ENCODE data around the gene PDIA4. TPM values are rescaled to one million over a fixed set of nuclear protein-coding genes. Genes with fewer than 3 reads are reported as not detected.
A peak's percentile ranks its signal among the peaks of the same experiment; 100 is the strongest.

Gene PDIA4
- total and polyA plus RNA-seq, 7 donors, result 9.8 to 29.2 (median 14.5) TPM

DNA sequence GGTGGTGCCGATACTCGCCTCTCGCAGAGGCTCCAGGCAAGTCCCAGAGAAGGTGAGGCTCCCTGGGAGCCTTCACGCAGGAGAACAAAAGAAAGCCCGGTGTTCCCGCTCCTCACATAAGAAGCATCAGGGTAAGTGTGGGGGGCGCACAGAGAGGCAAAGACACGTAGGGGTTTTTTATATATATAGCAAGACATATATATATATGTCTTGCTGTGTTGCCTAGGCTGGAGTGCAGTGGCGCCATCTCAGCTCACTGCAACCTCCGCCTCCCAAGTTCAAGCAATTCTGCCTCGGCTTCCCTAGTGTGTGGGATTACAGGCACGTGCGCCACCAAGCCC lies 61.3 kb downstream of the PDIA4 start:
- TF ChIP-seq, protein P1, sequence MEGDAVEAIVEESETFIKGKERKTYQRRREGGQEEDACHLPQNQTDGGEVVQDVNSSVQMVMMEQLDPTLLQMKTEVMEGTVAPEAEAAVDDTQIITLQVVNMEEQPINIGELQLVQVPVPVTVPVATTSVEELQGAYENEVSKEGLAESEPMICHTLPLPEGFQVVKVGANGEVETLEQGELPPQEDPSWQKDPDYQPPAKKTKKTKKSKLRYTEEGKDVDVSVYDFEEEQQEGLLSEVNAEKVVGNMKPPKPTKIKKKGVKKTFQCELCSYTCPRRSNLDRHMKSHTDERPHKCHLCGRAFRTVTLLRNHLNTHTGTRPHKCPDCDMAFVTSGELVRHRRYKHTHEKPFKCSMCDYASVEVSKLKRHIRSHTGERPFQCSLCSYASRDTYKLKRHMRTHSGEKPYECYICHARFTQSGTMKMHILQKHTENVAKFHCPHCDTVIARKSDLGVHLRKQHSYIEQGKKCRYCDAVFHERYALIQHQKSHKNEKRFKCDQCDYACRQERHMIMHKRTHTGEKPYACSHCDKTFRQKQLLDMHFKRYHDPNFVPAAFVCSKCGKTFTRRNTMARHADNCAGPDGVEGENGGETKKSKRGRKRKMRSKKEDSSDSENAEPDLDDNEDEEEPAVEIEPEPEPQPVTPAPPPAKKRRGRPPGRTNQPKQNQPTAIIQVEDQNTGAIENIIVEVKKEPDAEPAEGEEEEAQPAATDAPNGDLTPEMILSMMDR (IDR thresholded peaks at IDR 0.05), result no peak
- Histone ChIP-seq H3K27ac (no peak overlapping the region), H3K4me3 (peak overlapping the region; percentile 69), H3K36me3 (ENCODE audit: insufficient read depth in 1 of 2, low read depth in 1 of 2) (no peaks in the 10 kb centered on the region), H3K9me3 (no peaks in the 10 kb centered on the region), H3K27me3 (ENCODE audit: insufficient read depth in 3 of 3, low read length in 2 of 3) (no peaks in the 10 kb centered on the region), H3K4me1 (peaks cover 4% of the 10 kb centered on the region)
- intact Hi-C loops (cut with DNase I), result loop anchor here (2.0 to 10.0 kb wide), 4 partner anchors 272 to 464 kb away; partner anchors contain the start of gene CUL1 (in 1 of the 2)
- no peak for DNase-seq
- WGBS, 3 donors, result 30 to 39% (median 33%) methylated on average over 13 of the region's 13 CpGs
- ATAC-seq, result no peak

DNA sequence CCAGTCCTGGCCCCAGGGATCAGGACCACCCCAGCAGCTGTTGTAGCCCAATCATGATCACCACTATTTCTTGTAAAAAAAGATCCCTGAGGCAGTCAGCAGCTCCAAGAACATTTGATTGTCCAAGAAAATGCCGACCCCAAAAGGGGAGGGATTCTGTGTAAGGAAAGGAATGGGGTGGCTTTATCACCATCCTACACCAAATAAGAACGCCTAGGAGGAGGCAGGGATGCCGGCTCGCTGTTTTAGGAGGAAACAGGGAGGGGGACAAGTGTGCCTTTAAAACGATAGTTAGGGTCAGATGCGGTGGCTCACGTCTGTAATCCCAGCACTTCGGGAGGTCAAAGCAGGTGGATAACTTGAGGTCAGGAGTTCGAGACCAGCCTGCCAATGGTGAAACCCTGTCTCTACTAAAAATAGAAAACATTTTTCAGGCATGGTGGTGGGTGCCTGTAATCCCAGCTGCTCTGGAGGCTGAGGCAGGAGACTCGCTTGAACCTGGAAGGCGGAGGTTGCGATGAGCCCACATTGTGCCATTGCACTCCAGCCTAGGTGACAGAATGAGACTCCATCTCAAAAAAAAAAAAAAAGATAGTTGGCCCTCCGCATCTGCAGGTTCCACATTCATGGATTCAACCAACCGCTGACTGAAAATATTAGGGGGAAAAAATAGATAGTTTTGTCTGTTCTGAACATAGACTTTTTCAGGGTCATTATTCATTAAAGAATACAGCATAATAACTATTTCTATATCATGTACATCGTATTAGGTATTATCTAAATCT lies 63.6 kb downstream of the PDIA4 start:
- TF ChIP-seq, protein P1 (IDR thresholded peaks at IDR 0.05), result no peak
- WGBS, 3 donors, result 38 to 40% (median 38%) methylated on average over 15 of the region's 15 CpGs
- ATAC-seq (no peak), DNase-seq (no peak)
- Histone ChIP-seq H3K36me3 (ENCODE audit: insufficient read depth in 1 of 2, low read depth in 1 of 2) (no peaks in the 10 kb centered on the region), H3K9me3 (no peaks in the 10 kb centered on the region), H3K27ac (no peak overlapping the region), H3K4me1 (peaks cover 4% of the 10 kb centered on the region), H3K27me3 (ENCODE audit: insufficient read depth in 3 of 3, low read length in 2 of 3) (no peaks in the 10 kb centered on the region), H3K4me3 (peak overlapping the region; percentile 68)
- intact Hi-C loops (cut with DNase I), result loop anchor here (5.0 to 10.0 kb wide), 5 partner anchors 82 to 462 kb away; partner anchors contain the start of genes CUL1 (in 1 of the 2) and EZH2 (in 1 of the 2)

DNA sequence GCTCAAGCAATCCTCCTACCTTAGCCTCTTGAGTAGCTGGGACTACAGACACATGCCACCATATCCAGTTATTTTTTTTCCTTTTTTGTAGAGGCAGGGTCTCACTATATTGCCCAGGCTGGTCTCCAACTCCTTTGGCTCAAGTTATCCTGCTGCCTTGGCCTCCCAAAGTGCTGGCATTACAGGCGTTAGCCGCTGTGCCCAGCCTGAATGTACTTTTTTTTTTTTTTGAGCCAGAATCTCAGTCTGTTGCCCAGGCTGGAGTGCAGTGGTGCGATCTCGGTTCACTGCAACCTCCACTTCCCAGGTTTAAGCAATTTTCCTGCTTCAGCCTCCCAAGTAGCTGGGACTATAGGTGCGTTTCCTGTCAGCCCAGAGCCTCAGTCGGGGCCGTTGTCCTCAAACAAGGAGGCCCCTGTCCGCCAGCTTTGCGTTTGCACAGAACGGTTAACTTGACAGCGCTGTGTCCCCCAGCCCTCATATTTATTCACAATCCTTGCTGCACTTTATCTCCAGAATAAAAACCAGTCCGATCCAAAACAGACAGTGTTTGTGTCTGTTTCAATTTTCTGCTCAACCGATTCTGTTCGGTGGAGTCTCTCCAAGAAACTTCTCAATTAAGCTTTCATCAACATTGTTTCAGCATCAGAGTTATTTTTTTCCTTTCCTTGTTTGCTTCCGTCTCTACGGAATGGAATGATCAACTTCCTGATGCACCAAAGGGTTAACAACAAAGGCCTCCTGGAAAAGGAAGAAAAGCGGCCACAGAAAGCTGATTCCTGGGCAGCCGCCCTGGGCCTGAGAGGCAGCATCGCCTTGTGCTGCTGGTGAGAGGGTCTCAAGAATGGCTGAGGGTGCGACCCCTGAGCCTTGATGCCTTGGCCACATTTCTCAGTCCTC lies 64.5 kb downstream of the PDIA4 start:
- TF ChIP-seq, protein P1 (IDR thresholded peaks at IDR 0.05), result no peak

DNA sequence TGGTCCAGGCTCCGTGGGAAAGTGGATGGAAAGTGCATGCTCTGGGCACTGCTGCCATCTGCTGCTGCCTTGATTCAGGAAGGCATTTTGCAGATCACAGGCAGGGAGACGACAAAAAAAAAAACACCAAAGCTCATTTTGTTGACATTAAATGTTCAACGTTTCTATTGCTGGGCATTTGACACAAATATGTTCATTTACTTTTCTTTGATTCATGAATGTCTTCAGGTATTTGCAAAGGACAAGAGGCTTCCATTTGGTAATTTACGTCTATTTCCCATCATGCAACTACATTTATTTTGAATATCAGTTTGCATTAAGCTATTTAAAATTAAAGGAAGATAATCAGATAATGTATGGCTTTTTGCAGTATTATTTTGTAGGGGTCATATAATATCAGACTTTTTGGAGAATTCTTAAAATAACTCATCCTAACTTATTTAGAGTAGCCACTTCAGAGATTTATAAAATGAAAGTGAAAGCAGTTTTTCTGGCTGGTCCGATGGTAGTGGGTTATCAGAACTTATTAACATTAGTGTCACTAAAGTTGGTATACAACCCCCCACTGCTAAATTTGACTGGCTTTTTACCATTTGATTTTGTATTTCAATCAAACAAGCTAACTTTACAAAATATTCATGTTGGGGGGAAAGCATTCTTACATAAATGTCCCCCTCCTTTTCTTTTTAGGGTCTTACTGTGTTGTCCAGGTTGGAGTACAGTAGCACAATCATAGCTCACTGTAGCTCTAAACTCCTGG lies 65.3 kb downstream of the PDIA4 start:
- peak overlapping the region; percentile 75 for H3K27ac ChIP-seq
- TF ChIP-seq, protein P1 (IDR thresholded peaks at IDR 0.05), result peak; percentile 71
- H3K27me3 ChIP-seq (ENCODE audit: insufficient read depth in 3 of 3, low read length in 2 of 3), result no peaks in the 10 kb centered on the region
- WGBS, 3 donors, result 0% methylated on average over 5 of the region's 5 CpGs
- peak overlapping the region; percentile 68 for H3K4me3 ChIP-seq
- H3K9me3 ChIP-seq, result no peaks in the 10 kb centered on the region
- peaks cover 4% of the 10 kb centered on the region for H3K4me1 ChIP-seq
- H3K36me3 ChIP-seq (ENCODE audit: insufficient read depth in 1 of 2, low read depth in 1 of 2), result no peaks in the 10 kb centered on the region
- intact Hi-C loops (cut with DNase I), result loop anchor here (5.0 to 10.0 kb wide), 4 partner anchors 81 to 461 kb away; partner anchors contain the start of genes CUL1 (in 1 of the 2) and EZH2 (in 1 of the 2)
- ATAC-seq (peak; percentile 81 to 89 (median 83)), DNase-seq (peak; percentile 61 to 81)

More for the DNA sequence above, 64.5 kb downstream of the PDIA4 start:
- peak overlapping the region; percentile 75 for H3K27ac ChIP-seq
- H3K9me3 ChIP-seq, result no peaks in the 10 kb centered on the region
- H3K4me3 ChIP-seq, result peak overlapping the region; percentile 68
- H3K4me1 ChIP-seq, result peaks cover 4% of the 10 kb centered on the region
- intact Hi-C loops (cut with DNase I), result loop anchor here (5.0 to 10.0 kb wide), 4 partner anchors 82 to 462 kb away; partner anchors contain the start of genes CUL1 (in 1 of the 2) and EZH2 (in 1 of the 2)
- DNase-seq (no peak), ATAC-seq (peak in 3 of 4 donors; percentile 24 to 59 (median 41))
- no peaks in the 10 kb centered on the region for H3K27me3 ChIP-seq (ENCODE audit: insufficient read depth in 3 of 3, low read length in 2 of 3)
- 9 to 12% (median 12%) methylated on average over 20 of the region's 20 CpGs for WGBS, 3 donors
- H3K36me3 ChIP-seq (ENCODE audit: insufficient read depth in 1 of 2, low read depth in 1 of 2), result no peaks in the 10 kb centered on the region
